Right atrium auricular region (tissue), 2 donors: ENCODE measurements around the gene TGIF1. TPM values are rescaled to one million over a fixed set of nuclear protein-coding genes. Genes with fewer than 3 reads are reported as not detected.

Source experiments
- DNase-seq: peaks from one replicate; pipeline ENCODE4 v3.0.0-alpha.2; 2019; ENCODE audit warnings: low spot score
- H3K27ac ChIP-seq, 2 donors: fragments of 200-600 bp; sonication (generic); 1 replicate in 1 of 2; 2 replicates in 1 of 2; pipeline ENCODE4 v1.5.1; 2016 to 2019
- H3K27me3 ChIP-seq, 2 donors: fragments of 200-600 bp; sonication (generic); one replicate each; pipeline versions ENCODE4 v1.5.1 to v1.6.0; 2017 to 2019
- H3K36me3 ChIP-seq: fragments of 200-600 bp; sonication (generic); one replicate; pipeline ENCODE4 v1.5.1; 2016
- H3K4me1 ChIP-seq, 2 donors: fragments of 200-600 bp; sonication (generic); one replicate each; pipeline versions ENCODE4 v1.5.1 to v1.6.0; 2017 to 2019
- H3K4me3 ChIP-seq, 2 donors: fragments of 200-600 bp; sonication (generic); 1 replicate in 1 of 2; 2 replicates in 1 of 2; pipeline ENCODE4 v1.5.1; 2017 to 2019; ENCODE audit warnings: mild to moderate bottlenecking in 1 of 2, moderate library complexity in 1 of 2
- H3K9me3 ChIP-seq, 2 donors: fragments of 200-600 bp; sonication (generic); one replicate each; pipeline ENCODE4 v1.5.1; 2019
- total RNA-seq, 2 donors: library from RNA; depleted of rRNA; stranded (reverse); fragments of >200 nt; gene quantifications; one replicate each; pipeline ENCODE4 v1.1.0, GENCODE V29; 2016
- TF ChIP-seq, protein P1 (sequence below), 2 donors: fragments of 200-600 bp; sonication (generic); IDR thresholded peaks; one replicate each; pipeline ENCODE4 v1.5.1; 2019; ENCODE audit warnings: antibody characterized with exemption in 2 of 2

Gene TGIF1
- total RNA-seq, 2 donors from 2014 or later = 32.1 to 44.8 TPM

DNA sequence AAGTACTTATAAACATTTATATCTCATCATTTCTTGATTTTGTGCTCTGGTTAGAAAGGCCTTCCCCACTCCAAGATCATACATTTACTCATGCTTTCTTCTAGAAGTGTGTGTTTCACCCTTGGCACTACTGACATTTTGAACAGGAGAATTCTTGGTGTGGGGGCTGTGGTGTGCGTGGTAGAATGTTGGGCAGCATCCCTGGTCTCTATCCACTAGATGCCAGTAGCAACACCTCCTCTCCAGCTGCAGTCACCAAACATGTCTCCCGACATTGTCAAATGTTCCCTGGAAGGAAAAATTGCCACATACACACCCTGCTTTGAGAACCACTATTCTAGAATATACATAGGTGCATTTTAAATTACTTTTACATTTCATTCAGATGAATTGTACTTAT is 8.7 kb upstream of the TGIF1 start:
- H3K27ac ChIP-seq = no peak overlapping the region
- H3K4me3 ChIP-seq = no peak overlapping the region
- no peaks in the 10 kb centered on the region for H3K9me3 ChIP-seq
- TF ChIP-seq, protein P1, sequence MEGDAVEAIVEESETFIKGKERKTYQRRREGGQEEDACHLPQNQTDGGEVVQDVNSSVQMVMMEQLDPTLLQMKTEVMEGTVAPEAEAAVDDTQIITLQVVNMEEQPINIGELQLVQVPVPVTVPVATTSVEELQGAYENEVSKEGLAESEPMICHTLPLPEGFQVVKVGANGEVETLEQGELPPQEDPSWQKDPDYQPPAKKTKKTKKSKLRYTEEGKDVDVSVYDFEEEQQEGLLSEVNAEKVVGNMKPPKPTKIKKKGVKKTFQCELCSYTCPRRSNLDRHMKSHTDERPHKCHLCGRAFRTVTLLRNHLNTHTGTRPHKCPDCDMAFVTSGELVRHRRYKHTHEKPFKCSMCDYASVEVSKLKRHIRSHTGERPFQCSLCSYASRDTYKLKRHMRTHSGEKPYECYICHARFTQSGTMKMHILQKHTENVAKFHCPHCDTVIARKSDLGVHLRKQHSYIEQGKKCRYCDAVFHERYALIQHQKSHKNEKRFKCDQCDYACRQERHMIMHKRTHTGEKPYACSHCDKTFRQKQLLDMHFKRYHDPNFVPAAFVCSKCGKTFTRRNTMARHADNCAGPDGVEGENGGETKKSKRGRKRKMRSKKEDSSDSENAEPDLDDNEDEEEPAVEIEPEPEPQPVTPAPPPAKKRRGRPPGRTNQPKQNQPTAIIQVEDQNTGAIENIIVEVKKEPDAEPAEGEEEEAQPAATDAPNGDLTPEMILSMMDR (IDR thresholded peaks at IDR 0.05) = peak; percentile 15 to 61
- DNase-seq = no peak
- H3K36me3 ChIP-seq = no peaks in the 10 kb centered on the region
- H3K4me1 ChIP-seq = peaks cover 0 to 5% of the 10 kb centered on the region in 2 donors
- no peaks in the 10 kb centered on the region for H3K27me3 ChIP-seq

DNA sequence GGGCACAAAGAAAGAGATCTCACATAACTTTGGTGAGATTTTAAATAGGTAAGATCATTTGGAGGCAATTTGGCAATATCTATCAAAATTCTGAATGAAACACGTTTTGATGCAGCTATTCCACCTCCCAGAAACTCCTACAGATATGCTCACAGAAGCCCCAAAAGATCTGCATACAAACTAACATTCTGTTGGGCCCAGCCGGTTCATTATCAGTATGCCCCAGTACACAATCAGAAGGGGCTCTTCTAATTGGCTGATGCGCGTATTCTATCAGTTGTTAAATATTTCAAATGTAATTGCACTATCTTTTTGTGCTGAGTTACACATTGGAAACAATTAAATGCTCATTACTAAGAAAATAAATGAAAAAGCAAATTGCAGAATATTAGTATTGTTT is 7.1 kb upstream of the TGIF1 start:
- TF ChIP-seq, protein P1 (IDR thresholded peaks at IDR 0.05) = no peak
- no peak overlapping the region for H3K27ac ChIP-seq
- DNase-seq = no peak
- H3K4me3 ChIP-seq = no peak overlapping the region
- no peaks in the 10 kb centered on the region for H3K9me3 ChIP-seq
- no peaks in the 10 kb centered on the region for H3K27me3 ChIP-seq
- peaks cover 0 to 14% of the 10 kb centered on the region in 2 donors for H3K4me1 ChIP-seq
- no peaks in the 10 kb centered on the region for H3K36me3 ChIP-seq

DNA sequence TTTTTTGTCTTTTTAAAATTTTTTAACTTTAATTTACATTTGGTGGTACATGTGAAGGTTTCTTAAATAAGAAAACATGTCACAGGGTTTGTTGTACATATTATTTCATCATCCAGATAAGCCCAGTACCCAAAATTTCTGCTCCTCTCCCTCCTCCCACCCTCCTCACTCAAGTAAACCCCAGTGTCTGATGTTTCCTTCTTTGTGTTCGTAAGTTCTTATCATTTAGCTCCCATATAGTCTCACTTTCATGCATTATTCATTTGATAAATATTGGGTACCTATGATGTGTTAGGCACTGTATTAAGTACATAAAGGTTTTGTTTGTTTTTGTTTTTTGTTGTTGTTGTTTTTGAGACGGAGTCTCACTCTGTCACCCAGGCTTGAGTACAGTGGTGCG is 5.7 kb upstream of the TGIF1 start:
- Histone ChIP-seq H3K27ac (no peak overlapping the region), H3K9me3 (no peaks in the 10 kb centered on the region), H3K4me3 (no peak overlapping the region), H3K36me3 (no peaks in the 10 kb centered on the region), H3K4me1 (peaks cover 0 to 14% of the 10 kb centered on the region in 2 donors), H3K27me3 (no peaks in the 10 kb centered on the region)
- TF ChIP-seq, protein P1 (IDR thresholded peaks at IDR 0.05) = no peak
- DNase-seq = no peak

DNA sequence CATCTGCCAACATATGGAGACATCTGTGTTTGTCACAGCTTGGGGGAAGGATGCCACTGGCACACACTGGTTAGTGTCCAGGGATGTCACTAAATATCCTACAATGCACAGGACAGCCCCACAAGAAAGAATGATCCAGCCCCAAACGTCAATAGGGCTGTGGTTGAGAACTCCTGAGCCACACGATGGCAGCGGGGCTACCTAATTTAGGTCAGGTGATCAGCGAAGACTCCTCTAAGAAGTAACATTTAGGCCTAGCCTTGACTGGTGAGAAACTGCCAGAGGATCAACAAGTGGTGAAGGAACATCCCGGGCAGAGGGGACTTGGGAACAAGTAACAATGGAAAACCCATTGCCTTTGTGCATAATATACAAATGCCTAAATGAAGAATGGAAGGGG is 5.0 kb upstream of the TGIF1 start:
- H3K4me1 ChIP-seq = peaks cover 0 to 14% of the 10 kb centered on the region in 2 donors
- no peaks in the 10 kb centered on the region for H3K9me3 ChIP-seq
- no peak for DNase-seq
- TF ChIP-seq, protein P1 (IDR thresholded peaks at IDR 0.05) = no peak
- no peaks in the 10 kb centered on the region for H3K27me3 ChIP-seq
- no peak overlapping the region for H3K27ac ChIP-seq
- H3K36me3 ChIP-seq = no peaks in the 10 kb centered on the region
- no peak overlapping the region for H3K4me3 ChIP-seq

DNA sequence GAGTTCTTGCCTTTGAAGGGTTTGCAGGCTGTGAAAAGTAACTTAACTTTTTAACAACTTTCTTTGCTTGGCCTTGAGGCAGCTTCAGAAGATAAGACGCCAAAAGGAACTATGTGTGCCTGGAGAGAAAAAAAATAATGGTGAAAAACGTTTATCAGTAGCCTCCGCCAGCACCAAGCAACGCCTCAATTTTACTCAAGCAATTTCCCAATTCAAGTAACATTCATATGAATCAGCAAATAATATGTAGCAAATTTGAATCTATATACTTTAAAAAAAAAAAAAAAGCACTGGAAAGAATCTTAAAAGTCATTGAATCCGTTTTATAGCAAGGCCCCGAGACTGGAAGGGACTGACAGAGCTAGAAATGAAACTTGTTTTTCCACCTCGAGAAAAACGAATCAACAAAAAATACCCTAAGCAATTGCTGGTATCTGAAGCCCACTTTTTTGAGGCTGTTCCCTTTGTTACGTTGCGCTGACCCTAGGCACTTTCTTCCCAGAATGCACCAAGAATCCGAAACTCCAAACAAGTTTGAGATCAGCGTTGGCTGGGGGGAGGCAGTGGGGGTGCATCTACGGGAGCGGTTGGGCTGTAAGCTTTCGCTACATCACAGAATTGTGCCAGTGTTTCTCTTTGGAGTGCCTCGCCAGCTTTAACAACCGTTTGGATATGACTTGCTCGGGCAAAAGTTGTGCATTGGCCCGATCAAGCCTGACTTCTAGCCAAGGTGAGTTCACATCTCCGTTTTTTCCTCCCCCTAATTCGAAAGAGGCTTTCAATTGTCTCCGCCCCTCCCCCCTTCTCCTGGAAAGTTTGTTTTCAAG is 2.7 kb upstream of the TGIF1 start:
- Histone ChIP-seq H3K4me1 (peaks cover 0 to 14% of the 10 kb centered on the region in 2 donors), H3K27me3 (no peaks in the 10 kb centered on the region), H3K4me3 (peak overlapping the region; percentile 92 to 93), H3K27ac (peak overlapping the region; percentile 99), H3K9me3 (no peaks in the 10 kb centered on the region), H3K36me3 (no peaks in the 10 kb centered on the region)
- peak; percentile 65 for DNase-seq
- TF ChIP-seq, protein P1 (IDR thresholded peaks at IDR 0.05) = no peak
